IMR-90 (cell line): ENCODE results near the gene PRR36.

Experiments used
- CEBPB ChIP-seq: IDR thresholded peaks from 2 replicates; pipeline ENCODE4 v1.6.1; 2012; ENCODE audit warnings: low read depth, low read length, improper control_type of control experiment
- CTCF ChIP-seq: conservative IDR thresholded peaks from 2 replicates; pipeline ENCODE4 v1.5.1; 2012; ENCODE audit warnings: mild to moderate bottlenecking, low read depth, low read length, improper control_type of control experiment
- ELK1 ChIP-seq: fragments of 150-350 bp; IDR thresholded peaks from 2 replicates; pipeline ENCODE4 v1.6.1; 2016; ENCODE audit warnings: low read depth, mild to moderate bottlenecking, low read length, moderate library complexity, borderline replicate concordance
- MAFK ChIP-seq: IDR thresholded peaks from 2 replicates; pipeline ENCODE4 v1.6.1; 2012; ENCODE audit warnings: low read depth, low read length, improper control_type of control experiment
- MAZ ChIP-seq: IDR thresholded peaks from 2 replicates; pipeline ENCODE4 v1.6.1; 2012; ENCODE audit warnings: low read depth, mild to moderate bottlenecking, low read length, improper control_type of control experiment, moderate library complexity, borderline replicate concordance
- MXI1 ChIP-seq: IDR thresholded peaks from 2 replicates; pipeline ENCODE4 v1.6.1; 2012; ENCODE audit warnings: low read depth, mild to moderate bottlenecking, low read length, moderate library complexity, borderline replicate concordance
- NFE2L2 ChIP-seq: fragments of 150-350 bp; IDR thresholded peaks from 2 replicates; pipeline ENCODE4 v1.6.1; 2016; ENCODE audit warnings: low read depth, mild to moderate bottlenecking, low read length
- POLR2A ChIP-seq: IDR thresholded peaks from 2 replicates; pipeline ENCODE4 v1.6.1; 2012; ENCODE audit warnings: mild to moderate bottlenecking, low read depth, low read length
- RAD21 ChIP-seq: IDR thresholded peaks from 2 replicates; pipeline ENCODE4 v1.6.1; 2012; ENCODE audit warnings: low read length, improper control_type of control experiment
- RCOR1 ChIP-seq: IDR thresholded peaks from 2 replicates; pipeline ENCODE4 v1.6.1; 2012; ENCODE audit warnings: mild to moderate bottlenecking, low read length, improper control_type of control experiment; ENCODE audit not compliant: insufficient replicate concordance
- RFX5 ChIP-seq: IDR thresholded peaks from 2 replicates; pipeline ENCODE4 v1.8.0; 2012; ENCODE audit warnings: low read depth, mild to moderate bottlenecking, low read length, moderate library complexity
- SMC3 ChIP-seq: fragments of 150-350 bp; IDR thresholded peaks from 2 replicates; pipeline ENCODE4 v1.6.1; 2016; ENCODE audit warnings: low read depth, mild to moderate bottlenecking, antibody characterized with exemption, low read length, moderate library complexity
- USF2 ChIP-seq: fragments of 150-350 bp; IDR thresholded peaks from 2 replicates; pipeline ENCODE4 v1.6.1; 2017; ENCODE audit warnings: mild to moderate bottlenecking, antibody characterized with exemption, low read length, low read depth

- TF ChIP-seq CTCF (no peak), RAD21 (no peak), RCOR1 (no peak), CEBPB (no peak), MAFK (no peak), SMC3 (no peak), MXI1 (no peak), MAZ (no peak), POLR2A (no peak), NFE2L2 (no peak), USF2 (no peak), ELK1 (no peak), RFX5 (no peak)
Observed at GRCh38 chr19:7898967-7899366, 24.8 kb upstream of the PRR36 start.
